Adrenal gland (tissue), 5 donors: ENCODE measurements around the gene ANXA10.

Source experiments
- POLR2A ChIP-seq, 2 donors: fragments of 450-650 bp; IDR thresholded peaks; one replicate each; pipeline ENCODE4 v1.6.1; 2017; ENCODE audit warnings: antibody characterized with exemption in 2 of 2, mild to moderate bottlenecking in 2 of 2, moderate library complexity in 1 of 2
- TF ChIP-seq, protein P1 (sequence below), 6 experiments: fragments of 450-650 bp in 4 of 6; fragments of 200-600 bp in 2 of 6; sonication (generic) in 1 of 6; IDR thresholded peaks; 1 replicate in 5 of 6; 2 replicates in 1 of 6; pipeline versions ENCODE4 v1.5.1 to v1.8.0; 2016 to 2021; ENCODE audit warnings: antibody characterized with exemption in 6 of 6, mild to moderate bottlenecking in 2 of 6, moderate library complexity in 1 of 6
- donor health status: DM: no; HTN: no; CAD: no.

DNA sequence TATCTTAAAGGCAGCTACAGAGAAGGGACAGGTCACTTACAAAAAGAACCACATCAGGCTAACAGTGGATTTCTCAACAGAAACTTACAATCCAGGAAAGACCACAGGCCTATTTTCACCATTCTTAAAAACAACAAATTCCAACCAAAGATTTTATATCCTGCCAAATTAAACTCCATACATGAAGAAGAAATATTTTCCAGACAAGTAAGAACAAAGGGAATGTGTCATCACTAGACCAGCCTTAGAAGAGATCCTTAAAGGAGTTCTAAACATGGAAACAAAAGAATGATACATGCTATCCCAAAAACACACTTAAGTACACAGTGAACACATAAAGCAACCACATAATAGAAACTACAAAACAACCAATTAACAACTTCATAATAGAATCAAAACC is 105.6 kb downstream of the ANXA10 start:
- TF ChIP-seq, protein P1, sequence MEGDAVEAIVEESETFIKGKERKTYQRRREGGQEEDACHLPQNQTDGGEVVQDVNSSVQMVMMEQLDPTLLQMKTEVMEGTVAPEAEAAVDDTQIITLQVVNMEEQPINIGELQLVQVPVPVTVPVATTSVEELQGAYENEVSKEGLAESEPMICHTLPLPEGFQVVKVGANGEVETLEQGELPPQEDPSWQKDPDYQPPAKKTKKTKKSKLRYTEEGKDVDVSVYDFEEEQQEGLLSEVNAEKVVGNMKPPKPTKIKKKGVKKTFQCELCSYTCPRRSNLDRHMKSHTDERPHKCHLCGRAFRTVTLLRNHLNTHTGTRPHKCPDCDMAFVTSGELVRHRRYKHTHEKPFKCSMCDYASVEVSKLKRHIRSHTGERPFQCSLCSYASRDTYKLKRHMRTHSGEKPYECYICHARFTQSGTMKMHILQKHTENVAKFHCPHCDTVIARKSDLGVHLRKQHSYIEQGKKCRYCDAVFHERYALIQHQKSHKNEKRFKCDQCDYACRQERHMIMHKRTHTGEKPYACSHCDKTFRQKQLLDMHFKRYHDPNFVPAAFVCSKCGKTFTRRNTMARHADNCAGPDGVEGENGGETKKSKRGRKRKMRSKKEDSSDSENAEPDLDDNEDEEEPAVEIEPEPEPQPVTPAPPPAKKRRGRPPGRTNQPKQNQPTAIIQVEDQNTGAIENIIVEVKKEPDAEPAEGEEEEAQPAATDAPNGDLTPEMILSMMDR (IDR thresholded peaks at IDR 0.05) = no peak
- no peak for TF ChIP-seq POLR2A (IDR thresholded peaks at IDR 0.05)
